B cell (primary cell): Measurements from ENCODE around the gene CKMT2.

ENCODE experiments used
- EZH2 ChIP-seq: IDR thresholded peaks from 2 replicates; pipeline ENCODE4 v1.6.1; 2012; ENCODE audit warnings: borderline replicate concordance, low read depth, mild to moderate bottlenecking, moderate library complexity, low read length; ENCODE audit not compliant: insufficient read depth, poor library complexity, severe bottlenecking
- TF ChIP-seq, protein P1 (sequence below): fragments of 200-600 bp; IDR thresholded peaks from one replicate; pipeline ENCODE4 v1.8.0; 2022; ENCODE audit warnings: antibody characterized with exemption, mild to moderate bottlenecking

DNA sequence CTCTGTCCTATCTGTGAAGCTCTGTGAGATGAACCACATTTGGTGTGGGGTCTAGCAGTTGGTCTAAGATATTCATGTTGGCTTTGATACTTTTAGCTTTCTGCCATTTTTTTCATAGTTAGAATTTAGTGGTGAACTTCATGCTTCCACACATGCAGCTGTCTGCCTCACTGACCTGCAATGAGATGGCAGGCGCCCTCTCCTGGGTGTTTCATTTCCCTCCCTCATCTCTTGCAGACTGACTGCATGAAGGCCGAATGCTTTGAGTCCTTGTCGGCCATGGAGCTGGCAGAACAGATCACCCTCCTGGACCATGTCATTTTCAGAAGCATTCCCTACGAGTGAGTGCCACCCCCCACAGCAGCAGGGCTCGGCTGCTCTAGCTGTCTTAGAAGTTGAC lies 26.1 kb upstream of the CKMT2 start:
- TF ChIP-seq, protein P1, sequence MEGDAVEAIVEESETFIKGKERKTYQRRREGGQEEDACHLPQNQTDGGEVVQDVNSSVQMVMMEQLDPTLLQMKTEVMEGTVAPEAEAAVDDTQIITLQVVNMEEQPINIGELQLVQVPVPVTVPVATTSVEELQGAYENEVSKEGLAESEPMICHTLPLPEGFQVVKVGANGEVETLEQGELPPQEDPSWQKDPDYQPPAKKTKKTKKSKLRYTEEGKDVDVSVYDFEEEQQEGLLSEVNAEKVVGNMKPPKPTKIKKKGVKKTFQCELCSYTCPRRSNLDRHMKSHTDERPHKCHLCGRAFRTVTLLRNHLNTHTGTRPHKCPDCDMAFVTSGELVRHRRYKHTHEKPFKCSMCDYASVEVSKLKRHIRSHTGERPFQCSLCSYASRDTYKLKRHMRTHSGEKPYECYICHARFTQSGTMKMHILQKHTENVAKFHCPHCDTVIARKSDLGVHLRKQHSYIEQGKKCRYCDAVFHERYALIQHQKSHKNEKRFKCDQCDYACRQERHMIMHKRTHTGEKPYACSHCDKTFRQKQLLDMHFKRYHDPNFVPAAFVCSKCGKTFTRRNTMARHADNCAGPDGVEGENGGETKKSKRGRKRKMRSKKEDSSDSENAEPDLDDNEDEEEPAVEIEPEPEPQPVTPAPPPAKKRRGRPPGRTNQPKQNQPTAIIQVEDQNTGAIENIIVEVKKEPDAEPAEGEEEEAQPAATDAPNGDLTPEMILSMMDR, result no peak
- TF ChIP-seq EZH2, result no peak
